Mucosa of descending colon (tissue), 3 donors: ENCODE data around the gene GET4. TPM values are rescaled to one million over a fixed set of nuclear protein-coding genes. Genes with fewer than 3 reads are reported as not detected.

Experiments
- ATAC-seq: fragments of 200-7000 bp; cut with Tn5 transposase; one replicate; pipeline ENCODE4 v1.9.1; 2020; ENCODE audit warnings: mild to moderate bottlenecking, moderate library complexity
- DNase-seq, 3 donors: peaks; one replicate each; pipeline ENCODE4 v3.0.0-alpha.2; 2020
- H3K36me3 ChIP-seq: fragments of 200-600 bp; one replicate; pipeline ENCODE4 v1.8.0; 2021; ENCODE audit warnings: low read depth, mild to moderate bottlenecking
- H3K4me1 ChIP-seq: fragments of 200-600 bp; one replicate; pipeline ENCODE4 v1.8.0; 2021; ENCODE audit warnings: low read depth, mild to moderate bottlenecking
- H3K4me3 ChIP-seq: fragments of 200-600 bp; one replicate; pipeline ENCODE4 v1.8.0; 2021; ENCODE audit warnings: mild to moderate bottlenecking
- H3K9me3 ChIP-seq: fragments of 200-600 bp; one replicate; pipeline ENCODE4 v1.8.0; 2021; ENCODE audit warnings: mild to moderate bottlenecking
- CTCF ChIP-seq: fragments of 200-600 bp; IDR thresholded peaks from one replicate; pipeline ENCODE4 v1.8.0; 2022; ENCODE audit warnings: antibody characterized with exemption, mild to moderate bottlenecking
- intact Hi-C, 2 donors: fragments of 100-400 bp; cut with DNase I in 1 of 2; cut with micrococcal nuclease in 1 of 2; formaldehyde crosslinking; loops; one replicate each; pipeline versions ENCODE4 v1.11.0 to v1.11.1; 2022; cut with DNase I, micrococcal nuclease
- total RNA-seq, 3 donors: library from RNA; stranded (reverse); fragmentation: NEBNext Ultra II Directional in 2 of 3; extraction: Animal tissue kit (Norgen Biotek cat#: 25700) in 2 of 3; gene quantifications; one replicate each; pipeline versions ENCODE4 v1.2.1 to v1.2.4, GENCODE V29; 2021 to 2023
- donor health status: DM: no; HTN: no; CAD: no; lungs with moderate emphysema.
- donor health status: DM: no; HTN: no; CAD: no.
- donor health status: DM: no; HTN: yes; CAD: no.

Gene GET4
- total RNA-seq, 3 donors from 2014 or later: 36.9 to 48.8 (median 48.2) TPM

DNA sequence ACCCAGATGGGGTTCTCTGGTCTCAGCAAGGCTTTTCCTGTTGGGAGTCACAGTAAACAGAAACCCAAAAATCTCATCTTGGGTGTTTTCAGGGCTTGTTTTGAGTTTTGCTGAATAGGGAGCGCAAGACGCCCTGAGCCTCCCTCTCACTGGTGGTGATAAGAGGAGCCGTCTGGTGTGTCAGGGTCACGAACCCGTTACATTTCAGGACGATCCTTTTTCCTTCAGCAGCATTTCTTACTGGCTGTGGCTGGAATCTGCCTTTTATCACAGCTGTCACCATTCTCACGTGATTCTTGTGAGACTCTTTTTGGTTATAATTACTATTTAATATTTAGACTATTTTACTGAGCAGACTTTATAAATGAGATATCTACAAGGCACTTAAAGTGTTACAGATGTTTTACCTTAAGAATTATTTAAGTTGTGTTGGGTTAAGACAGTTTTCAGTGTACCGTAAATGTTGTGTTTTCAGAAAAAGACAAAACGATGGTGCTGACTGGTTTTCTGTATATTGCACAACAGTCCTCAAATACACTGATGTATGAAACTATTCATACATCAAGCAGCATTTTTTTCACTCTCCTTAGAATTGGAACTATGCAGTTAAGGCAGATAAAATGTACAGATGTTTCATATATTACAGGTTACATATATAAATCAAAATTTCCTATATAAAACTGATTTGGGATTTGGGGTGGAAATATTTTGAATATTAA, 2.2 kb upstream of the GET4 start:
- no peak overlapping the region for H3K4me3 ChIP-seq
- H3K36me3 ChIP-seq: peaks cover 4% of the 10 kb centered on the region
- DNase-seq (no peak), ATAC-seq (no peak)
- no peaks in the 10 kb centered on the region for H3K9me3 ChIP-seq
- no peak for TF ChIP-seq CTCF
- intact Hi-C loops: loop anchor here in 1 of 2 donors (5.0 kb wide), 1 partner anchor 87 kb away; no protein-coding TSS in a partner anchor
- peaks cover 14% of the 10 kb centered on the region for H3K4me1 ChIP-seq

DNA sequence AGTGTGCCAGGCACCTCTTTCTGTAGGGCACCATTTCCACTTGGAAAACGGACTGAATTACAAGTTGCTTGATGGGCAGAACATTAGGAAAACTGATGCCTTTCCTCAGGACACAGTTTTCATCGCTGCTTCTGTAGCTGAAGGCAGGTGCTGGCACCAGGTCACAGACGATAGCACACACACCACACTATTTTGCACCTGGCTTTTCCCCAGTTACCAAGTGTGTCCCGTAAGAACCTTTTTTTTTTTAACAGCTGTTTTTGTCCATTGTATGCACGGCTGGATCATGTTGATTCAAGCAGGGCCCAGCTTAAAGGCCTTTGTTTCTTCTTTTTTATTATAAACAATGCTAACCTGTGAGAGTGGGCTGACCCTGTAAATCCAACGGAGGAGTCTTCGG, 1.3 kb upstream of the GET4 start:
- ATAC-seq (no peak), DNase-seq (no peak)
- peaks cover 14% of the 10 kb centered on the region for H3K4me1 ChIP-seq
- intact Hi-C loops: no loop called here
- H3K9me3 ChIP-seq: no peaks in the 10 kb centered on the region
- peaks cover 4% of the 10 kb centered on the region for H3K36me3 ChIP-seq
- no peak for TF ChIP-seq CTCF
- H3K4me3 ChIP-seq: no peak overlapping the region

DNA sequence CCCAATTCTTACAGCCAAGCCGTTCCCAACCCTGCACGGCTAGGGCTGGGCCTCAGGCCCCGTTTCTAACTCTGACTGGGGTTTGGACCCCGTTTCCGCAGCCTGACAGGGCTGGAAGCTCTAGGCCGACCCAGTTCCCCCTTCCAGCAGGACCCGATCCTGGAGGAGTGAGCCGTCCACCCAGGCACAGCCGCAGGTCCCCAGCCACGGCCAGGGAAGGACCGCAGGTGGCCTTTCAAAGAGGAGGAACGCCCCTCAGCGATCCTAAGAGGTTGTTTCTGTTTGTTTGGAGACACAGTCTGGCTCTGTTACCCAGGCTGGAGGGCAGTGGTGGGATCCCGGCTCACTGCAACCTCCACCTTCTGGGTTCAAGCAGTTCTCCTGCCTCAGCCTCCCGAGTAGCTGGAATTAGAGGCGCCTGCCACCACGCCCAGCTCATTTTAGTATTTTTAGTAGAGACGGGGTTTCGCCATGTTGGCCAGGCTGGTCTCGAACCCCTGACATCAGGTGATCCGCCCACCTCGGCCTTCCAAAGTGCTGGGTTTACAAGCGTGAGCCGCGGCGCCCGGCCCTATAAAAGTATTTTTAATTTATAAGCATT, 778 bp upstream of the GET4 start:
- intact Hi-C loops: no loop called here
- Histone ChIP-seq H3K4me1 (peaks cover 14% of the 10 kb centered on the region), H3K36me3 (peaks cover 4% of the 10 kb centered on the region), H3K4me3 (peak overlapping the region; percentile 64), H3K9me3 (no peaks in the 10 kb centered on the region)
- peak; percentile 50 to 77 (median 63) for DNase-seq
- no peak for TF ChIP-seq CTCF
- ATAC-seq: no peak

- Histone ChIP-seq H3K9me3 (no peaks in the 10 kb centered on the region), H3K36me3 (peaks cover 4% of the 10 kb centered on the region), H3K4me3 (peak overlapping the region; percentile 64), H3K4me1 (peaks cover 14% of the 10 kb centered on the region)
- intact Hi-C loops: no loop called here
- TF ChIP-seq CTCF: no peak
- DNase-seq (peak in 1 of 3 donors; percentile 83), ATAC-seq (peak; percentile 39)
These were observed 588 bp downstream of the GET4 start for GRCh38 chr7:876972-877311.

DNA sequence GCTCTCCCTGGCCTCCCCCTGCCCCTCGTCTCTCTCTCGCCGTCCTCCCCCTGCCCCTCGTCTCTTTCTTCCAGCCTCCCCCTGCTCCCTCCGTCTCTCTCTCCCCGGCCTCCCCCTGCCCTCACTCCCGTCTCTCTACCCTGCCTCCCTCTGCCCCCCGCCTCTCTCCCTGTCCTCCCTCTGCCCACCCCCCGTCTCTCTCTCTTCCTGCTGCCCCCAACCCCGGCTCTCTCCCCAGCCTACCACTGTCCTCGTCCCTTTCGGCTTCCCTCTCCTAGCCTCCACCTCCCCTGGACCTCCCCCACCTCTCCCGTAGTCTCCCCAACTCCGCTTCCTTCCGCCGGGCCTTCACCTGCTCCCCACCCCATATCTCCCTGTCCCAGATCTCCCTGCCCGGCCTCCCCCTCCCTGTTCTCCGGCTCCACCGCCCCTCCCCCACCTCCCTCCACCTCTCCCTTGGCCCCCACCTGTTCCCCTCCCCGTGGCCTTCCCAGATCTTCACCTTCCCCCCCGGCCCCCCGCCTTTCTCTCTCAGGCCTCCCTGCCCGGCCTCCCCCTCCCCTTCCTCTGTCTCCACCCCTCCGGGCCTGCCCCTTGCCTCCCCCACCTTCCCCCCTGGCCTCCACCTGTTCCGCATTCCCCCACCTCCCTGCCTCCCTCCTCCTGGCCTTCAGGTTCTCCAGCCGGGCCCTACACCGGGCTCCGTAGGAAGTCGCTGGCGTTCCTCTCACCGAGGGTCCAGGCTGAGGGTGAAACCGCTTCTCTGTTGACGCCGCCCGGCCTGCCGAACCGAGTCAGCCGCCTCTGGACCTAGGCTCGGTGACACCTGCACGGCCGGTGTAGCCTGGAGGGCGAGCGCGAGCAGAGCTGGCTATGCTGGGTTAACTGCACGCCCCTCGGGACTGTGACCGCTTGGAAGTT, 1.2 kb downstream of the GET4 start:
- peaks cover 15% of the 10 kb centered on the region for H3K4me1 ChIP-seq
- peaks cover 4% of the 10 kb centered on the region for H3K36me3 ChIP-seq
- ATAC-seq (peak; percentile 15), DNase-seq (peak; percentile 57 to 73 (median 67))
- intact Hi-C loops: no loop called here
- no peaks in the 10 kb centered on the region for H3K9me3 ChIP-seq
- peak overlapping the region; percentile 64 for H3K4me3 ChIP-seq
- TF ChIP-seq CTCF: no peak
